B cell (primary cell): ENCODE data around the gene KRT5. TPM values are rescaled to one million over a fixed set of nuclear protein-coding genes. Genes with fewer than 3 reads are reported as not detected.

Experiments used
- ATAC-seq: fragments of 200-7000 bp; cut with Tn5 transposase; one replicate; pipeline ENCODE4 v1.10.0; 2021; ENCODE audit warnings: low read depth, mild to moderate bottlenecking, moderate number of reproducible peaks, moderate library complexity
- CTCF ChIA-PET: fragments of 350-600 bp; sonication (Branson Sonifier 250); formaldehyde crosslinking; loops from one replicate; lab custom pipeline; 2021; ENCODE audit warnings: antibody characterized with exemption, inconsistent platforms; lab: Charles Lee
- POLR2A ChIA-PET: fragments of 350-600 bp; sonication (Branson Sonifier 250); formaldehyde crosslinking; loops from one replicate; lab custom pipeline; 2021; ENCODE audit warnings: antibody characterized with exemption; lab: Charles Lee
- DNase-seq: peaks from one replicate; pipeline ENCODE4 v3.0.0; 2013
- H2AFZ ChIP-seq: 2 replicates; pipeline ENCODE4 v1.6.1; 2012; ENCODE audit warnings: mild to moderate bottlenecking, low read depth, low read length; ENCODE audit not compliant: insufficient read depth, poor library complexity, severe bottlenecking
- H3K27ac ChIP-seq, 2 donors: 1 replicate in 1 of 2; 2 replicates in 1 of 2; pipeline ENCODE4 v1.5.1; 2012 to 2013; ENCODE audit warnings: low read length in 2 of 2, mild to moderate bottlenecking in 2 of 2, moderate library complexity in 1 of 2
- H3K27me3 ChIP-seq, 4 experiments: fragments of 200-600 bp in 1 of 4; sonication (generic) in 1 of 4; replicated peaks in 1 of 4; 1 replicate in 2 of 4; 2 replicates in 2 of 4; pipeline versions ENCODE4 v1.6.1 to v1.7.0; 2013 to 2016; ENCODE audit warnings: low read length in 3 of 4, mild to moderate bottlenecking in 2 of 4, mixed read lengths in 1 of 4, moderate library complexity in 1 of 4; ENCODE audit not compliant: insufficient read depth in 4 of 4, control insufficient read depth in 3 of 4; ENCODE audit errors: control extremely low read depth in 1 of 4
- H3K36me3 ChIP-seq, 2 experiments: replicated peaks in 1 of 2; 1 replicate in 1 of 2; 2 replicates in 1 of 2; pipeline versions ENCODE4 v1.6.1 to v1.7.1; 2013; ENCODE audit warnings: low read length in 1 of 2; ENCODE audit not compliant: insufficient read depth in 2 of 2, control insufficient read depth in 1 of 2; ENCODE audit errors: control extremely low read depth in 1 of 2, extremely low read depth in 1 of 2
- H3K4me1 ChIP-seq, 2 donors: fragments of 200-600 bp in 1 of 2; sonication (generic) in 1 of 2; 1 replicate in 1 of 2; 2 replicates in 1 of 2; pipeline versions ENCODE4 v1.5.1 to v1.6.1; 2013 to 2017; ENCODE audit warnings: low read length in 2 of 2; ENCODE audit not compliant: control insufficient read depth in 2 of 2, insufficient read depth in 2 of 2
- H3K4me2 ChIP-seq: replicated peaks from 2 replicates; pipeline ENCODE3; 2012; ENCODE audit warnings: mild to moderate bottlenecking, low read depth, low read length; ENCODE audit not compliant: poor library complexity, severe bottlenecking
- H3K4me3 ChIP-seq, 5 experiments: fragments of 200-600 bp in 1 of 5; sonication (generic) in 1 of 5; 1 replicate in 3 of 5; 2 replicates in 2 of 5; pipeline versions ENCODE4 v1.5.1 to v1.7.0; 2011 to 2016; ENCODE audit warnings: low read length in 4 of 5, mild to moderate bottlenecking in 4 of 5, low read depth in 2 of 5, control low read depth in 1 of 5, moderate library complexity in 1 of 5; ENCODE audit not compliant: insufficient read depth in 1 of 5; ENCODE audit errors: control extremely low read depth in 1 of 5, extremely low read depth in 1 of 5
- H3K79me2 ChIP-seq: fragments of 200-600 bp; sonication (generic); one replicate; pipeline ENCODE4 v1.6.0; 2016; ENCODE audit warnings: low read length; ENCODE audit not compliant: control insufficient read depth, insufficient read depth
- H3K9ac ChIP-seq: fragments of 200-600 bp; sonication (generic); 2 replicates; pipeline ENCODE4 v1.6.1; 2017; ENCODE audit warnings: mild to moderate bottlenecking, low read length, moderate library complexity
- H3K9me3 ChIP-seq, 3 donors: one replicate each; pipeline versions ENCODE4 v1.6.1 to v1.7.1; 2013; ENCODE audit warnings: low read length in 2 of 3; ENCODE audit not compliant: control insufficient read depth in 2 of 3, insufficient read depth in 1 of 3; ENCODE audit errors: control extremely low read depth in 1 of 3
- H4K20me1 ChIP-seq: 2 replicates; pipeline ENCODE4 v1.6.0; 2012; ENCODE audit warnings: mild to moderate bottlenecking, low read length; ENCODE audit not compliant: insufficient read depth, control insufficient read depth, poor library complexity, severe bottlenecking
- H3K27ac Mint-ChIP-seq: one replicate; pipeline ENCODE4 v1.8.0; 2021; ENCODE audit warnings: mixed read lengths
- H3K27me3 Mint-ChIP-seq: one replicate; pipeline ENCODE4 v1.8.0; 2021; ENCODE audit warnings: mixed read lengths
- H3K4me1 Mint-ChIP-seq: one replicate; pipeline ENCODE4 v1.8.0; 2021; ENCODE audit warnings: mixed read lengths
- H3K4me3 Mint-ChIP-seq: one replicate; pipeline ENCODE4 v1.8.0; 2021; ENCODE audit warnings: mixed read lengths
- H3K9me3 Mint-ChIP-seq: one replicate; pipeline ENCODE4 v1.8.0; 2022; ENCODE audit warnings: mixed read lengths; ENCODE audit not compliant: insufficient read depth
- EZH2 ChIP-seq: IDR thresholded peaks from 2 replicates; pipeline ENCODE4 v1.6.1; 2012; ENCODE audit warnings: borderline replicate concordance, low read depth, mild to moderate bottlenecking, moderate library complexity, low read length; ENCODE audit not compliant: insufficient read depth, poor library complexity, severe bottlenecking
- WGBS: methylation state at CpG from one replicate; pipeline ENCODE4 v1.1.5; 2013; ENCODE audit warnings: missing lambda C conversion rate; ENCODE audit not compliant: insufficient coverage; 5-methylcytosine and 5-hydroxymethylcytosine counted together
- intact Hi-C: fragments of 100-400 bp; cut with micrococcal nuclease; formaldehyde crosslinking; loops from one replicate; pipeline ENCODE4 v1.10.0; 2022
- polyA plus RNA-seq: library from polyadenylated mRNA; depleted of rRNA; stranded (reverse); fragments of >200 nt; gene quantifications from 2 replicates; pipeline ENCODE4 v1.2.3, GENCODE V29; 2012
- total RNA-seq, 2 donors: library from RNA; stranded (reverse); fragments of 120-200 nt in 1 of 2; gene quantifications; 1 replicate in 1 of 2; 2 replicates in 1 of 2; pipeline versions ENCODE4 v1.2.3 to v1.2.4, GENCODE V29; 2013 to 2022
- TF ChIP-seq, protein P1 (sequence below): fragments of 200-600 bp; IDR thresholded peaks from one replicate; pipeline ENCODE4 v1.8.0; 2022; ENCODE audit warnings: antibody characterized with exemption, mild to moderate bottlenecking

KRT5 gene
- total and polyA plus RNA-seq, 2 donors (not counting 1 experiment from before 2014, with no cell fraction given): not detected

DNA sequence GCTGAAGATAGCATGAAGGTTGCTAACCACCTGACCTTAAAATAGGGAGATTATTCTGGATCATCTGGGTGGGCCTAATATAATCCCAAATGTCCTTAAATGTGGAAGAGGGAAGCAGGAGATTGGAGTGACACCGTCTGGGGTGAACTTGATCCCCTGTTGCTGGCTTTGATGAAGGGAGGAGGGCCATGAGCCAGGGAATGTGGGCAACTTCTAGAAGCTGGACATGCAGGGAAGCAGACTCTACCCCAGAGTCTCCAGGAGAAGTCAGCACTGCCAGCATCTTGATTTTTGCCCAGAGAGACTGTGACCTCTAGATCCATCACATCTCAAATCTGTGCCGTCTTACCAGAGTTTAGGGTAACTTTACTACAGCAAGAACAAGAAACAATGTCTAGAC lies 9.2 kb upstream of the KRT5 start:
- Histone ChIP-seq H2AFZ (no peak overlapping the region), H4K20me1 (no peaks in the 10 kb centered on the region), H3K9ac (no peak overlapping the region), H3K9me3 (no peaks in the 10 kb centered on the region), H3K36me3 (no peaks in the 10 kb centered on the region), H3K27me3 (no peaks in the 10 kb centered on the region), H3K27ac (no peak overlapping the region), H3K4me1 (no peaks in the 10 kb centered on the region), H3K79me2 (no peaks in the 10 kb centered on the region), H3K4me3 (no peak overlapping the region), H3K4me2 (no peak overlapping the region)
- no peak overlapping the region for H3K27ac Mint-ChIP-seq
- no peak for ATAC-seq
- POLR2A ChIA-PET: no interaction called here
- H3K9me3 Mint-ChIP-seq: no peaks in the 10 kb centered on the region
- CTCF ChIA-PET: no interaction called here
- no peak for DNase-seq
- no peaks in the 10 kb centered on the region for H3K27me3 Mint-ChIP-seq
- intact Hi-C loops: no loop called here
- H3K4me1 Mint-ChIP-seq: no peaks in the 10 kb centered on the region
- TF ChIP-seq EZH2: no peak
- TF ChIP-seq, protein P1, sequence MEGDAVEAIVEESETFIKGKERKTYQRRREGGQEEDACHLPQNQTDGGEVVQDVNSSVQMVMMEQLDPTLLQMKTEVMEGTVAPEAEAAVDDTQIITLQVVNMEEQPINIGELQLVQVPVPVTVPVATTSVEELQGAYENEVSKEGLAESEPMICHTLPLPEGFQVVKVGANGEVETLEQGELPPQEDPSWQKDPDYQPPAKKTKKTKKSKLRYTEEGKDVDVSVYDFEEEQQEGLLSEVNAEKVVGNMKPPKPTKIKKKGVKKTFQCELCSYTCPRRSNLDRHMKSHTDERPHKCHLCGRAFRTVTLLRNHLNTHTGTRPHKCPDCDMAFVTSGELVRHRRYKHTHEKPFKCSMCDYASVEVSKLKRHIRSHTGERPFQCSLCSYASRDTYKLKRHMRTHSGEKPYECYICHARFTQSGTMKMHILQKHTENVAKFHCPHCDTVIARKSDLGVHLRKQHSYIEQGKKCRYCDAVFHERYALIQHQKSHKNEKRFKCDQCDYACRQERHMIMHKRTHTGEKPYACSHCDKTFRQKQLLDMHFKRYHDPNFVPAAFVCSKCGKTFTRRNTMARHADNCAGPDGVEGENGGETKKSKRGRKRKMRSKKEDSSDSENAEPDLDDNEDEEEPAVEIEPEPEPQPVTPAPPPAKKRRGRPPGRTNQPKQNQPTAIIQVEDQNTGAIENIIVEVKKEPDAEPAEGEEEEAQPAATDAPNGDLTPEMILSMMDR: no peak
- H3K4me3 Mint-ChIP-seq: no peak overlapping the region
- 100% methylated on average over 1 of the region's 2 CpGs for WGBS

DNA sequence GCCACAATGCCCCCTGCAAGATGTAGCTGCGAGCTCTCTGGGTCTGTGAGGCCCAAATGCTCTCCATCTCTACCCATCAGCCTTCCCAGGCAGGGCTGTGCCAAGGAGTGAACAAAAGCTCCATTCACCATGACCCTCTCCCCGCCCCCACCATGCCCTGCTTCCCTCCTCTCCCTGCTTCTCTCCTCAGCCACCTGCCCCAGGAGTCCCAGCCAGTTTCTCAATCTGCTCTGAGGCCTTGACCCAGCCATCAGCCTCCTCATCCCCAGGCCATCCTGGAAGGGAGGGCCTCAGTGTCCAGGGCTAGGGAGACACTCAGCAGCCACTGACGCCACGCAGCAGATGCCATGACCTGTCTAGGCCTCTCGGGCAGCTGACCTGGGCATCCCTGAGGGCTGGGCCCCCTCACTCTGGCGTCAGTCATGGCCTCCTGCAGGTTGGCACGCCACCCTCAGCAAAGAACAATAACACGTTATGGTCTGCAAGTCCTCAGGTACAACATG lies 8.5 kb upstream of the KRT5 start:
- CTCF ChIA-PET: no interaction called here
- no peak for TF ChIP-seq EZH2
- TF ChIP-seq, protein P1: no peak
- 84% methylated on average over 8 of the region's 8 CpGs for WGBS

More for the DNA sequence above, 8.5 kb upstream of the KRT5 start:
- DNase-seq (no peak), ATAC-seq (no peak)
- H3K27me3 ChIP-seq: no peaks in the 10 kb centered on the region
- Mint-ChIP-seq H3K27me3 (no peaks in the 10 kb centered on the region), H3K27ac (no peak overlapping the region), H3K4me3 (no peak overlapping the region), H3K4me1 (no peaks in the 10 kb centered on the region), H3K9me3 (no peaks in the 10 kb centered on the region)
- H3K9ac ChIP-seq: no peak overlapping the region
- POLR2A ChIA-PET: no interaction called here
- no peaks in the 10 kb centered on the region for H4K20me1 ChIP-seq
- no peak overlapping the region for H3K4me3 ChIP-seq
- no peak overlapping the region for H3K27ac ChIP-seq
- H3K9me3 ChIP-seq: no peaks in the 10 kb centered on the region
- H2AFZ ChIP-seq: no peak overlapping the region
- no peaks in the 10 kb centered on the region for H3K4me1 ChIP-seq
- no peak overlapping the region for H3K4me2 ChIP-seq
- H3K79me2 ChIP-seq: no peaks in the 10 kb centered on the region
- H3K36me3 ChIP-seq: no peaks in the 10 kb centered on the region
- intact Hi-C loops: no loop called here
